ENCODE data around the gene MAST4. TPM values are rescaled to one million over a fixed set of nuclear protein-coding genes. Genes with fewer than 3 reads are reported as not detected.

Gene MAST4
- total RNA-seq, 2 donors from 2014 or later: 30.5 to 47.8 TPM

DNA sequence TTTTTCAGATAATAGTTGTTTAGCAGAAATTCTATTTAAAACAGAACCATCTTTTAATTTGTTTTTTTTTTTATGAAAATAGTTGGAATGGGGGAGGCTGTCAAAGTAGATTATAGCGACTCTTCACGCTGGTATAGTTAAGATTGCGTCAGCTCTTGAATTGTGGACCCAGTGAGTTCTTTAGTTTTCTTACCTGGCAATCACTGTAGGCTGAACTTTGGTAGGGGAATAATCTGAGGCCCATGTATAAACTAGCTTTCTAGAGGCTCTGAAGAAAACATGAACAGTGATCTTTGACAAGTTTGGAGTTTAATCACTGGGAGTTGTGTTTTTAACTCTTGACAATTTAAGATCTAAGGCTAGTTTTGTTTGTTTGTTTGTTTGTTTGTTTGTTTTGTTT is 519.6 kb downstream of the MAST4 start:
- Histone ChIP-seq H3K9me3 (no peaks in the 10 kb centered on the region), H3K4me3 (no peak overlapping the region), H3K27ac (no peak overlapping the region), H3K27me3 (replicated peaks; ENCODE audit: insufficient read depth) (no peaks in the 10 kb centered on the region), H3K4me1 (ENCODE audit: control insufficient read depth in 1 of 2, low read depth in 2 of 2) (peaks cover 5% of the 10 kb centered on the region in 2 donors), H3K36me3 (peaks cover 10% of the 10 kb centered on the region)
- TF ChIP-seq, protein P1, sequence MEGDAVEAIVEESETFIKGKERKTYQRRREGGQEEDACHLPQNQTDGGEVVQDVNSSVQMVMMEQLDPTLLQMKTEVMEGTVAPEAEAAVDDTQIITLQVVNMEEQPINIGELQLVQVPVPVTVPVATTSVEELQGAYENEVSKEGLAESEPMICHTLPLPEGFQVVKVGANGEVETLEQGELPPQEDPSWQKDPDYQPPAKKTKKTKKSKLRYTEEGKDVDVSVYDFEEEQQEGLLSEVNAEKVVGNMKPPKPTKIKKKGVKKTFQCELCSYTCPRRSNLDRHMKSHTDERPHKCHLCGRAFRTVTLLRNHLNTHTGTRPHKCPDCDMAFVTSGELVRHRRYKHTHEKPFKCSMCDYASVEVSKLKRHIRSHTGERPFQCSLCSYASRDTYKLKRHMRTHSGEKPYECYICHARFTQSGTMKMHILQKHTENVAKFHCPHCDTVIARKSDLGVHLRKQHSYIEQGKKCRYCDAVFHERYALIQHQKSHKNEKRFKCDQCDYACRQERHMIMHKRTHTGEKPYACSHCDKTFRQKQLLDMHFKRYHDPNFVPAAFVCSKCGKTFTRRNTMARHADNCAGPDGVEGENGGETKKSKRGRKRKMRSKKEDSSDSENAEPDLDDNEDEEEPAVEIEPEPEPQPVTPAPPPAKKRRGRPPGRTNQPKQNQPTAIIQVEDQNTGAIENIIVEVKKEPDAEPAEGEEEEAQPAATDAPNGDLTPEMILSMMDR (IDR thresholded peaks at IDR 0.05): no peak
- DNase-seq (ENCODE audit: low spot score) (no peak), ATAC-seq (ENCODE audit: insufficient number of reproducible peaks, low FRiP score, low read depth) (no peak)

DNA sequence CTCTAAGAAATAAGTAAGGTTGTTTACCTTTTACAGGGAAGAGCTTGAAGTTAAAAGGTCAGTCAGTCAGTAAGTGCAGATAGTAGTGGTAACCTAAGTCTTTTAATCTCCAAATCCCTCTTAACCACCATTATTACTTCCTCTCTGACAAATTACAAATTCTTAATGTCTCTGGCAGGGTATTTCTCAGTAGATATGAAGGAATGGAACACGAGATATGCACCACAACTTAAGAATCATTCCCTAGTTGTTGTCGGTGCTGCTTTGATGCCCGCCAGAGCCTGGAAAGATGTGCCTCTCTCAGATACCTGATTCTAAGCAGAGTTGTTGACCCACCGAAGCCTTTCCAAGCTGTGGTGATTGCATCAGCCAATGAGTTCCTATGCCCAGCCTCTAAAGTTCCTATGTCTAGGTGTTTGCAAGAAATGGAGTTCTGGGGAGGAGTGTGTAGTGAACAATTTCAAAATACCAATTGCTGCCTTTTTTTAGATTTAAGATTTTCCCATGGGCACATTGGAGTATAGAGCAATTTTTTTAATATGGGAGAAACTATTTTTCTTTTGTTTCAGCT is 521.9 kb downstream of the MAST4 start:
- ATAC-seq (ENCODE audit: insufficient number of reproducible peaks, low FRiP score, low read depth): no peak
- H3K36me3 ChIP-seq: no peaks in the 10 kb centered on the region

DNA sequence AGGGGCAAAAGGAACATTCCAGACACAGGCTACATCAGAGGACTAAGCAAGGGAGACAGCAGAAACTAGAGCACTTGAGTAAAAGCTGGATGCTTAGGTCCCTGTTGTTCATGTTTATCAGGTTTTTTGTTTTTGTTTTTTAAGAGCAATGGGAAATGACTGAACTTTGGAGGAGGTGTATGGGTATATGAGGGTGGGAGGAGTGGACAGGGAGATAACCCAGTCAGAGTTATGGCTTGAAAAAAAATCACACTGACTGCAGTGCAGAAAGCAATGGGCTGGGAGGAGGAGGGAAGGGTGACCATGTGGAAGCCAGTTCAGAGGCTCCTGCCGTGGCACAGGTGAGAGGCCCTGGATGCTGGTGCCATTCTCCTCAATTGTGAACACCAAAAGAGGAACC is 522.8 kb downstream of the MAST4 start:
- Histone ChIP-seq H3K27ac (no peak overlapping the region), H3K4me3 (no peak overlapping the region), H3K27me3 (replicated peaks; ENCODE audit: insufficient read depth) (no peaks in the 10 kb centered on the region), H3K36me3 (peaks cover 4% of the 10 kb centered on the region), H3K4me1 (ENCODE audit: control insufficient read depth in 1 of 2, low read depth in 2 of 2) (peaks cover 5% of the 10 kb centered on the region in 2 donors), H3K9me3 (no peaks in the 10 kb centered on the region)
- TF ChIP-seq, protein P1 (IDR thresholded peaks at IDR 0.05): no peak
- no peak for ATAC-seq (ENCODE audit: insufficient number of reproducible peaks, low FRiP score, low read depth)
- DNase-seq (ENCODE audit: low spot score): no peak

More for the DNA sequence above, 521.9 kb downstream of the MAST4 start:
- TF ChIP-seq, protein P1 (IDR thresholded peaks at IDR 0.05): no peak
- Histone ChIP-seq H3K27ac (no peak overlapping the region), H3K4me3 (no peak overlapping the region), H3K9me3 (no peaks in the 10 kb centered on the region), H3K4me1 (ENCODE audit: control insufficient read depth in 1 of 2, low read depth in 2 of 2) (peaks cover 5% of the 10 kb centered on the region in 2 donors), H3K27me3 (replicated peaks; ENCODE audit: insufficient read depth) (no peaks in the 10 kb centered on the region)
- DNase-seq (ENCODE audit: low spot score): no peak

DNA sequence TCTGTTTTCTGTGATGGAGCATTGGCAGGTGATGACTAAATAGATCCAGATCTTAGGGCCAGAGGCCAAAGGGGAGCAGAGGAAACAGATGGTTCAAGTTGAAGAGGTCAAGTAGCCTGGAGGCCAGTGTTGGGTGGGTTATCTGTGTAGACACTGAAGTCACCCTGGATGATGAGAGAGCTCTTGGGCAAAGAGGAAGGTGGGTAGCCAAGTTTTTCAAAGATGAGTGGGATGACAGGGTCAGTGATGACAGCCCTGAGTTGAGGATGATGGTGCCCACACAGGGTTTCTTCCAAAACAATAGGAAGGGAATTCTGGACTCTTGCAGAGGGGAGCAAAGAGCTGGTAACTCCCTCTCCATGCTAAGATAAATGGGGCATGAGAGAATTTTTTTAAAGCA is 523.8 kb downstream of the MAST4 start:
- Histone ChIP-seq H3K27ac (no peak overlapping the region), H3K4me1 (ENCODE audit: control insufficient read depth in 1 of 2, low read depth in 2 of 2) (peaks cover 5% of the 10 kb centered on the region in 2 donors), H3K9me3 (no peaks in the 10 kb centered on the region), H3K4me3 (no peak overlapping the region), H3K36me3 (peaks cover 4% of the 10 kb centered on the region), H3K27me3 (replicated peaks; ENCODE audit: insufficient read depth) (no peaks in the 10 kb centered on the region)
- ATAC-seq (ENCODE audit: insufficient number of reproducible peaks, low FRiP score, low read depth) (no peak), DNase-seq (ENCODE audit: low spot score) (no peak)
- TF ChIP-seq, protein P1 (IDR thresholded peaks at IDR 0.05): no peak

DNA sequence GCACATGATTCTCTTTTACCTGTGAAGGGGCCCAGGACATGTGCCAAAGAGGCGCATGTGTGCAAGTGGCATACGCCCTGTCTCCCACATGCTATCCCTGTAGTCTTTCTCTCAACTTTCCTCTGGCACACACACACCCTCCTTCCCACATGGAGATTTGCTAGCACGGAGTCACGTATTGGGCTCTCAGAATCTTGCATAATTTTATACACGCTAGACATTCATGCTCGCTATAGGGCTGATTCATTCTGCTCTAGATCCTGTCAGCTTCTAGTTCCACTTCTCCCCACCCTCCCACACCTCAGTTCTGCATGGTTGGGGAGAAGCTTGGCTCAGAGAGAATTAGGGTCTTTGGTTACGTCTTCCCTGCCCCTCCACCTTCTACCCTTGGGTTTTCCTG is 527.6 kb downstream of the MAST4 start:
- ATAC-seq (ENCODE audit: insufficient number of reproducible peaks, low FRiP score, low read depth) (no peak), DNase-seq (ENCODE audit: low spot score) (no peak)
- Histone ChIP-seq H3K4me3 (no peak overlapping the region), H3K36me3 (peaks cover 4% of the 10 kb centered on the region), H3K4me1 (ENCODE audit: control insufficient read depth in 1 of 2, low read depth in 2 of 2) (peaks cover 0 to 2% of the 10 kb centered on the region in 2 donors), H3K27me3 (replicated peaks; ENCODE audit: insufficient read depth) (no peaks in the 10 kb centered on the region), H3K9me3 (no peaks in the 10 kb centered on the region), H3K27ac (no peak overlapping the region)
- TF ChIP-seq, protein P1 (IDR thresholded peaks at IDR 0.05): no peak

Data from thoracic aorta (tissue), 2 donors.